SU-DHL-6 (cell line): ENCODE measurements around the gene FAM167B.

ENCODE experiments used
- H2AFZ ChIP-seq: fragments of 200-600 bp; sonication (generic); 2 replicates; pipeline ENCODE4 v1.6.1; 2014; ENCODE audit warnings: low read depth, mild to moderate bottlenecking, moderate library complexity, mixed read lengths, antibody characterized with exemption, low read length; ENCODE audit not compliant: severe bottlenecking
- H3F3A ChIP-seq: fragments of 200-600 bp; shearing (Covaris generic); 2 replicates; pipeline ENCODE4 v1.6.0; 2016; ENCODE audit warnings: antibody characterized with exemption, mild to moderate bottlenecking; ENCODE audit not compliant: insufficient read depth
- H3K27ac ChIP-seq: fragments of 200-600 bp; sonication (generic); 2 replicates; pipeline ENCODE4 v1.5.1; 2016; ENCODE audit warnings: low read depth, mild to moderate bottlenecking, low read length, moderate library complexity, mixed read lengths
- H3K27me3 ChIP-seq: fragments of 200-600 bp; sonication (generic), shearing (Covaris generic); 2 replicates; pipeline ENCODE4 v1.6.0; 2014; ENCODE audit warnings: mild to moderate bottlenecking, low read length
- H3K36me3 ChIP-seq: fragments of 200-600 bp; sonication (generic); 2 replicates; pipeline ENCODE4 v1.6.1; 2014; ENCODE audit warnings: mild to moderate bottlenecking, low read length, mixed read lengths
- H3K4me2 ChIP-seq: fragments of 300-600, 200-600 bp; shearing (Covaris generic), sonication (generic); 2 replicates; pipeline ENCODE4 v1.6.0; 2014; ENCODE audit warnings: low read length, low read depth, mild to moderate bottlenecking; ENCODE audit not compliant: poor library complexity, severe bottlenecking
- H3K4me3 ChIP-seq: fragments of 200-600 bp; sonication (generic); 2 replicates; pipeline ENCODE4 v1.5.1; 2014; ENCODE audit warnings: antibody characterized with exemption, low read length, mild to moderate bottlenecking, mixed read lengths; ENCODE audit not compliant: insufficient read depth, poor library complexity, severe bottlenecking
- H3K79me2 ChIP-seq: fragments of 200-600 bp; sonication (generic); 2 replicates; pipeline ENCODE4 v1.6.1; 2014; ENCODE audit warnings: mild to moderate bottlenecking, low read length, moderate library complexity; ENCODE audit not compliant: insufficient read depth
- H3K9ac ChIP-seq: fragments of 200-600 bp; sonication (generic); 2 replicates; pipeline ENCODE4 v1.7.0; 2014; ENCODE audit warnings: mild to moderate bottlenecking, low read length
- H3K9me2 ChIP-seq: fragments of 200-600 bp; sonication (generic); replicated peaks from 2 replicates; pipeline ENCODE4 v1.6.1; 2014; ENCODE audit warnings: low read length; ENCODE audit not compliant: insufficient read depth
- H3K9me3 ChIP-seq: fragments of 200-600 bp; sonication (generic); 2 replicates; pipeline ENCODE4 v1.6.1; 2014; ENCODE audit warnings: low read length, mixed read lengths; ENCODE audit not compliant: insufficient read depth
- H4K20me1 ChIP-seq: fragments of 200-600 bp; sonication (generic); 2 replicates; pipeline ENCODE4 v1.6.1; 2014; ENCODE audit warnings: low read depth, mild to moderate bottlenecking, antibody characterized with exemption, low read length, moderate library complexity, mixed read lengths
- EZH2phosphoT487 ChIP-seq: fragments of 200-600 bp; sonication (generic), shearing (Covaris generic); conservative IDR thresholded peaks from 2 replicates; pipeline ENCODE4 v1.6.1; 2018; ENCODE audit warnings: mild to moderate bottlenecking, antibody characterized with exemption, low read length, moderate library complexity, mixed read lengths
- TF ChIP-seq, protein P1 (sequence below): fragments of 200-600 bp; sonication (generic); IDR thresholded peaks from one replicate; pipeline ENCODE4 v1.5.1; 2017; ENCODE audit warnings: antibody characterized with exemption, mild to moderate bottlenecking, low read length, moderate library complexity; ENCODE audit not compliant: insufficient read depth, poor library complexity, severe bottlenecking

FAM167B gene

DNA sequence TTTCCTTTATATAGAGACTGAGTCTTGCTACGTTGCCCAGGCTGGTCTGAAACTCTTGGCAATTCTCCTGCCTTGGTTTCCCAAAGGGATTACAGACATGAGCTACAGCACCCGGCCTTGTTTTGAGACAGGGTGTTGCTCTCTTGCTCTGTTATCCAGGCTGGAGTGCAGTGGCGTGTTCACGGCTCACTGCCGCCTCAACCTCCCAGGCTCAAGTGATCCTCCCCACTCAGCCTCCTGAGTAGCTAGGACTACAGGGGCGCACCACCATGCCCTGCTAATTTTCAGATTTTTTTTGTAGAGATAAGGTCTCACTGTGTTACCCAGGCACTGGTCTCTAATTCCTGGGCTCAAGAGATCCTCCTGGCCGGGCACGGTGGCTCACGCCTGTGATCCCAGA, 18.8 kb downstream of the FAM167B start:
- peaks cover 10% of the 10 kb centered on the region for H3K79me2 ChIP-seq
- H3K27ac ChIP-seq = peak overlapping the region; percentile 97
- peak overlapping the region; percentile 63 for H3K4me2 ChIP-seq
- H3K9me3 ChIP-seq = no peaks in the 10 kb centered on the region
- TF ChIP-seq EZH2phosphoT487 = no peak
- TF ChIP-seq, protein P1, sequence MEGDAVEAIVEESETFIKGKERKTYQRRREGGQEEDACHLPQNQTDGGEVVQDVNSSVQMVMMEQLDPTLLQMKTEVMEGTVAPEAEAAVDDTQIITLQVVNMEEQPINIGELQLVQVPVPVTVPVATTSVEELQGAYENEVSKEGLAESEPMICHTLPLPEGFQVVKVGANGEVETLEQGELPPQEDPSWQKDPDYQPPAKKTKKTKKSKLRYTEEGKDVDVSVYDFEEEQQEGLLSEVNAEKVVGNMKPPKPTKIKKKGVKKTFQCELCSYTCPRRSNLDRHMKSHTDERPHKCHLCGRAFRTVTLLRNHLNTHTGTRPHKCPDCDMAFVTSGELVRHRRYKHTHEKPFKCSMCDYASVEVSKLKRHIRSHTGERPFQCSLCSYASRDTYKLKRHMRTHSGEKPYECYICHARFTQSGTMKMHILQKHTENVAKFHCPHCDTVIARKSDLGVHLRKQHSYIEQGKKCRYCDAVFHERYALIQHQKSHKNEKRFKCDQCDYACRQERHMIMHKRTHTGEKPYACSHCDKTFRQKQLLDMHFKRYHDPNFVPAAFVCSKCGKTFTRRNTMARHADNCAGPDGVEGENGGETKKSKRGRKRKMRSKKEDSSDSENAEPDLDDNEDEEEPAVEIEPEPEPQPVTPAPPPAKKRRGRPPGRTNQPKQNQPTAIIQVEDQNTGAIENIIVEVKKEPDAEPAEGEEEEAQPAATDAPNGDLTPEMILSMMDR = no peak
- peak overlapping the region; percentile 45 for H3K9ac ChIP-seq
- peaks cover 41% of the 10 kb centered on the region for H3F3A ChIP-seq
- no peak overlapping the region for H2AFZ ChIP-seq
- H4K20me1 ChIP-seq = no peaks in the 10 kb centered on the region
- H3K9me2 ChIP-seq = no peaks in the 10 kb centered on the region
- H3K27me3 ChIP-seq = no peaks in the 10 kb centered on the region
- H3K36me3 ChIP-seq = no peaks in the 10 kb centered on the region
- H3K4me3 ChIP-seq = no peak overlapping the region

DNA sequence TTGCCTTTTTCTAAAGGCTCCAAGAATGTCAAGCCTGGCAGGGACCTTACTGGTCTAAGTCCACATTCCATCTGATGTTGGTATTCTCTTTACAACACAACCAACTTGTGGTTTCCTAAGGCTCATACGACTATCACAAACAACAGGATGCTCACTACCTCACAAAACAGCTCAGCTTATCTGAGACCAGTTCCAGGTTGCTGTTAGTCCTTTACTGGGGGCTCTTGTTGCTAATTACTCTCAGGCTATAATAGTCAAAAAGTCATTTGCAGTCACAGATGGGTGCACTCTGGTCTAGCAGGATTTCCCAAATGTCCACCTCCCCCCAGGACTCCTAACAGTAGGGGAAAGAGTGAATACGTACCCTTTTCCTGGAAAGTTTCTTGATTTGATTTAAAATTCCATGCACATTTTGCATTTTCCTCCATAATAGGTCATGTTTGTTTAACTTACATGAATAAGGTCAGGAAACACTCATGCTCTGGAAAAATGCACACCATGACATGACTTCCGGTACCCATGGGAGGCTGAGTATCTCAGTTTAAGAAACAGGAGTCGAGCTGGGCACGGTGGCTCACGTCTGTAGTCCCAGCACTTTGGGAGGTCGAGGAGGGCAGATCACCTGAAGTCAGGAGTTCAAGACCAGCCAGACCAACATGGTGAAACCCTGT, 20.0 kb downstream of the FAM167B start:
- Histone ChIP-seq H3K27ac (peak overlapping the region; percentile 52), H4K20me1 (no peaks in the 10 kb centered on the region), H3K9ac (no peak overlapping the region), H3K4me3 (no peak overlapping the region), H3F3A (peaks cover 40% of the 10 kb centered on the region), H3K27me3 (no peaks in the 10 kb centered on the region), H3K9me2 (no peaks in the 10 kb centered on the region), H3K4me2 (no peak overlapping the region), H2AFZ (no peak overlapping the region), H3K79me2 (peaks cover 10% of the 10 kb centered on the region; the same call in 1 of the 2 replicates), H3K36me3 (no peaks in the 10 kb centered on the region), H3K9me3 (no peaks in the 10 kb centered on the region)
- TF ChIP-seq, protein P1 = no peak
- no peak for TF ChIP-seq EZH2phosphoT487

- TF ChIP-seq EZH2phosphoT487 = no peak
- TF ChIP-seq, protein P1 = no peak
- Histone ChIP-seq H3K36me3 (no peaks in the 10 kb centered on the region), H4K20me1 (no peaks in the 10 kb centered on the region), H3K4me2 (no peak overlapping the region), H3K79me2 (peaks cover 11% of the 10 kb centered on the region; the same call in 1 of the 2 replicates), H3F3A (peaks cover 22% of the 10 kb centered on the region), H3K9ac (no peak overlapping the region), H3K9me2 (no peaks in the 10 kb centered on the region), H3K4me3 (no peak overlapping the region), H3K27ac (peak overlapping the region; percentile 49; the same call in 1 of the 2 replicates), H2AFZ (no peak overlapping the region), H3K9me3 (no peaks in the 10 kb centered on the region), H3K27me3 (no peaks in the 10 kb centered on the region)
Observed at GRCh38 chr1:32269744-32270143, 22.7 kb downstream of the FAM167B start.
